IMR-90 (cell line): ENCODE data around the gene FAM234B.

Experiments
- BHLHE40 ChIP-seq: fragments of 150-350 bp; IDR thresholded peaks from 2 replicates; pipeline ENCODE4 v1.6.1; 2016; ENCODE audit warnings: mild to moderate bottlenecking, low read depth, low read length
- MXI1 ChIP-seq: IDR thresholded peaks from 2 replicates; pipeline ENCODE4 v1.6.1; 2012; ENCODE audit warnings: low read depth, mild to moderate bottlenecking, low read length, moderate library complexity, borderline replicate concordance
- NFE2L2 ChIP-seq: fragments of 150-350 bp; IDR thresholded peaks from 2 replicates; pipeline ENCODE4 v1.6.1; 2016; ENCODE audit warnings: low read depth, mild to moderate bottlenecking, low read length
- POLR2A ChIP-seq: IDR thresholded peaks from 2 replicates; pipeline ENCODE4 v1.6.1; 2012; ENCODE audit warnings: mild to moderate bottlenecking, low read depth, low read length
- RAD21 ChIP-seq: IDR thresholded peaks from 2 replicates; pipeline ENCODE4 v1.6.1; 2012; ENCODE audit warnings: low read length, improper control_type of control experiment
- RCOR1 ChIP-seq: IDR thresholded peaks from 2 replicates; pipeline ENCODE4 v1.6.1; 2012; ENCODE audit warnings: mild to moderate bottlenecking, low read length, improper control_type of control experiment; ENCODE audit not compliant: insufficient replicate concordance
- TF ChIP-seq, protein P1 (sequence below): conservative IDR thresholded peaks from 2 replicates; pipeline ENCODE4 v1.5.1; 2012; ENCODE audit warnings: mild to moderate bottlenecking, low read depth, low read length, improper control_type of control experiment
- TF ChIP-seq, protein P2 (sequence below): fragments of 150-350 bp; IDR thresholded peaks from 2 replicates; pipeline ENCODE4 v1.6.1; 2016; ENCODE audit warnings: low read depth, mild to moderate bottlenecking, low read length, moderate library complexity, borderline replicate concordance

DNA sequence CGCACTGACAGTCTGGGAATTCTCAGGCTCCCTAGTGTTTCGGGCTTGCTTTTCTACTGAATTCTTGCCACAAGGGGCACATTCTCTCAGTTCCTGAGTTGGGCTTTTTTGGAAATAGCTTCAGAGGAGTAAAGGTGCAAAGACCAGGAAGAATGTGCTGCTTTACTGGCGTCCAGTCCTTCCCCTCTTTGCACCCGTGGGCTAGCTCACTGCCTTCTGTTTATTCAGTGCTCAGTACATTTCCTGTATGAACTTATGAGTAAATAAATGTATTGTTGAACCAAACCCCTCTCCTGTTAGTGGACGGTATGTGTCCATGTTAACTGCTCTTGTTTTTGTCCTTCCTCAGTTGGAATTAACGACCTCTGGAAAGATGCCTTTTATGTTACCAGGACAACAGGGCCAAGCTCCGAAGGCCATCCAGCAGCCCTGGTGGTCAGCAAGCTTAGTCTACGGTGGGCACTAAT, 35.3 kb downstream of the FAM234B start:
- TF ChIP-seq MXI1 (no peak), NFE2L2 (no peak), POLR2A (no peak), BHLHE40 (no peak), RAD21 (no peak), RCOR1 (no peak)
- TF ChIP-seq, protein P1, sequence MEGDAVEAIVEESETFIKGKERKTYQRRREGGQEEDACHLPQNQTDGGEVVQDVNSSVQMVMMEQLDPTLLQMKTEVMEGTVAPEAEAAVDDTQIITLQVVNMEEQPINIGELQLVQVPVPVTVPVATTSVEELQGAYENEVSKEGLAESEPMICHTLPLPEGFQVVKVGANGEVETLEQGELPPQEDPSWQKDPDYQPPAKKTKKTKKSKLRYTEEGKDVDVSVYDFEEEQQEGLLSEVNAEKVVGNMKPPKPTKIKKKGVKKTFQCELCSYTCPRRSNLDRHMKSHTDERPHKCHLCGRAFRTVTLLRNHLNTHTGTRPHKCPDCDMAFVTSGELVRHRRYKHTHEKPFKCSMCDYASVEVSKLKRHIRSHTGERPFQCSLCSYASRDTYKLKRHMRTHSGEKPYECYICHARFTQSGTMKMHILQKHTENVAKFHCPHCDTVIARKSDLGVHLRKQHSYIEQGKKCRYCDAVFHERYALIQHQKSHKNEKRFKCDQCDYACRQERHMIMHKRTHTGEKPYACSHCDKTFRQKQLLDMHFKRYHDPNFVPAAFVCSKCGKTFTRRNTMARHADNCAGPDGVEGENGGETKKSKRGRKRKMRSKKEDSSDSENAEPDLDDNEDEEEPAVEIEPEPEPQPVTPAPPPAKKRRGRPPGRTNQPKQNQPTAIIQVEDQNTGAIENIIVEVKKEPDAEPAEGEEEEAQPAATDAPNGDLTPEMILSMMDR: no peak
- TF ChIP-seq, protein P2, sequence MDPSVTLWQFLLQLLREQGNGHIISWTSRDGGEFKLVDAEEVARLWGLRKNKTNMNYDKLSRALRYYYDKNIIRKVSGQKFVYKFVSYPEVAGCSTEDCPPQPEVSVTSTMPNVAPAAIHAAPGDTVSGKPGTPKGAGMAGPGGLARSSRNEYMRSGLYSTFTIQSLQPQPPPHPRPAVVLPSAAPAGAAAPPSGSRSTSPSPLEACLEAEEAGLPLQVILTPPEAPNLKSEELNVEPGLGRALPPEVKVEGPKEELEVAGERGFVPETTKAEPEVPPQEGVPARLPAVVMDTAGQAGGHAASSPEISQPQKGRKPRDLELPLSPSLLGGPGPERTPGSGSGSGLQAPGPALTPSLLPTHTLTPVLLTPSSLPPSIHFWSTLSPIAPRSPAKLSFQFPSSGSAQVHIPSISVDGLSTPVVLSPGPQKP: no peak
